Measurements from ENCODE around the gene MYO1E.

MYO1E gene

DNA sequence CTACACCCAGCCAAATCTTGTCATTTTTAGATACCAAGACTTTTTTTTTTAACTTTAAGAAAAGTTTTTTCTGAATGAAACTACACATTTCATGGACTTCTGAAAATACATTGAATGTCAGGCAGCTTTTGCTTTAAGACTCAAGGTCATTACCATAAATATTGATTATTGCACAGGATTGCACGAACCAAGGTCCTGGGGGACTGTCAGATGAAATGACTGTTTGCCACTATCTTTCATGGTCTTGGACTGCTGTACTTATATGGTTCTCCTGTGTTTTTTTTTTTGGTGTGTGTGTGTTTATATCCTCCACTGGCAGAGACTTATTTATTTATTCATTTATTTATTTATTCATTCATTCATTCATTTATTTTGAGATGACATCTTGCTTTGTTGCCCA, 6.9 kb upstream of the MYO1E start:
- CTCF ChIA-PET, result no interaction called here
- TF ChIP-seq SP1 (IDR thresholded peaks at IDR 0.05), result no peak
- no peak for TF ChIP-seq CTBP1 (IDR thresholded peaks at IDR 0.05; ENCODE audit: borderline replicate concordance)
- TF ChIP-seq ELF4 (IDR thresholded peaks at IDR 0.05), result no peak
- TF ChIP-seq FOXM1 (IDR thresholded peaks at IDR 0.05; ENCODE audit: borderline replicate concordance), result no peak
- no peak for TF ChIP-seq ZNF384 (IDR thresholded peaks at IDR 0.05)
- no peak for TF ChIP-seq FOXK2 (IDR thresholded peaks at IDR 0.05)
- TF ChIP-seq BHLHE40 (IDR thresholded peaks at IDR 0.05; ENCODE audit: borderline replicate concordance), result no peak
- no peak for TF ChIP-seq LEF1 (IDR thresholded peaks at IDR 0.05; ENCODE audit: borderline replicate concordance)
- TF ChIP-seq HDGF (IDR thresholded peaks at IDR 0.05; ENCODE audit: borderline replicate concordance), result no peak
- DNase-seq (ENCODE audit: extremely low spot score), result no peak
- POLR2A ChIA-PET, result no interaction called here

GRCh38 chr15:59378855-59379254, 6.2 kb upstream of the MYO1E start:
- DNase-seq (ENCODE audit: extremely low spot score), result no peak
- CTCF ChIA-PET, result no interaction called here
- TF ChIP-seq NFRKB (IDR thresholded peaks at IDR 0.05), result no peak
- no peak for TF ChIP-seq ZNF384 (IDR thresholded peaks at IDR 0.05)
- TF ChIP-seq, protein P1, sequence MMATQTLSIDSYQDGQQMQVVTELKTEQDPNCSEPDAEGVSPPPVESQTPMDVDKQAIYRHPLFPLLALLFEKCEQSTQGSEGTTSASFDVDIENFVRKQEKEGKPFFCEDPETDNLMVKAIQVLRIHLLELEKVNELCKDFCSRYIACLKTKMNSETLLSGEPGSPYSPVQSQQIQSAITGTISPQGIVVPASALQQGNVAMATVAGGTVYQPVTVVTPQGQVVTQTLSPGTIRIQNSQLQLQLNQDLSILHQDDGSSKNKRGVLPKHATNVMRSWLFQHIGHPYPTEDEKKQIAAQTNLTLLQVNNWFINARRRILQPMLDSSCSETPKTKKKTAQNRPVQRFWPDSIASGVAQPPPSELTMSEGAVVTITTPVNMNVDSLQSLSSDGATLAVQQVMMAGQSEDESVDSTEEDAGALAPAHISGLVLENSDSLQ (IDR thresholded peaks at IDR 0.05), result no peak
- no peak for TF ChIP-seq CTBP1 (IDR thresholded peaks at IDR 0.05; ENCODE audit: borderline replicate concordance)
- POLR2A ChIA-PET, result no interaction called here

DNA sequence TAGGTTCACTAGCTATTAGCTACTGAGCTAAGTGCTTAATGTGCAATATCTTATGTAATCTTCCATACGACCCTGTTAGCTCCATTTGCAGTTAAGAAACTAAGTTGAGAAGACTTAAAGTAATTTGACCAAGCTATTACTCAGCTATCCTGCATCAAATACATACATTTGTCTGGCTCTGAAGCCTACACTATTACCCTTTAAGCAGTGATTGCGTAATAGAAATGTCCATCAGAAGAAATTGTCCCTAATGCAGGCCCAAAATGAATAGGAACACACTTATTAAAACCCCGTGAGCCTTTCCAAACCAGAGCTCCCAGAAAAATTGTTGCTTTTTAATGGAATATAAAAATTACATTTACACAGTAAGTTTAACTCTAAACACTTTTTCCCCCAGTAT, 5.3 kb upstream of the MYO1E start:
- CTCF ChIA-PET, result no interaction called here
- POLR2A ChIA-PET, result no interaction called here

DNA sequence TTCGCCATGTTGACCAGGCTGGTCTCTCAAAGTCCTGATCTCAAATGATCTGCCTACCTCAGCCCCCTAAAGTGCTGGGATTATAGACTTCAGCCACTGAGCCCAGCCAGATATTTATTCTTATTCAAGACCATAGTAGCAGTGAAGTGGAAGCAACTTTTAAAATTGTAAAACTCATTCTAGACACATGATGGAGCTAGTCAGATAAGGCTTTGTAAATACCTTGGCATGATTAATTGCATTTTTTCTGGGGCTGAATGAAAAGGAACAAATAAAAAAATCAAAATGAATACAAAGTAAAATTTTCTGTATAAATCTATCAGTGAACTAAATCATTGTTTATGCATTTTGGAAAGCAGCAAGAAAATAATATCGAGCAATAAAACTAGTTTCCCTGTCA, 4.1 kb upstream of the MYO1E start:
- ChIA-PET POLR2A (no interaction called here), CTCF (interaction anchor here (0.6 to 0.7 kb wide), 2 partner anchors 69 to 76 kb away, joined by 3 read pairs; no protein-coding TSS in a partner anchor)
- no peak for TF ChIP-seq SP1 (IDR thresholded peaks at IDR 0.05)
- TF ChIP-seq NFRKB (IDR thresholded peaks at IDR 0.05), result no peak
- TF ChIP-seq CTBP1 (IDR thresholded peaks at IDR 0.05; ENCODE audit: borderline replicate concordance), result no peak
- TF ChIP-seq BHLHE40 (IDR thresholded peaks at IDR 0.05; ENCODE audit: borderline replicate concordance), result no peak
- TF ChIP-seq SUZ12 (IDR thresholded peaks at IDR 0.05), result no peak
- TF ChIP-seq LEF1 (IDR thresholded peaks at IDR 0.05; ENCODE audit: borderline replicate concordance), result no peak
- no peak for TF ChIP-seq TARDBP (IDR thresholded peaks at IDR 0.05)
- TF ChIP-seq ELF4 (IDR thresholded peaks at IDR 0.05), result no peak
- TF ChIP-seq FOXK2 (IDR thresholded peaks at IDR 0.05), result no peak
- TF ChIP-seq FOXM1 (IDR thresholded peaks at IDR 0.05; ENCODE audit: borderline replicate concordance), result no peak
- TF ChIP-seq ZNF384 (IDR thresholded peaks at IDR 0.05), result no peak
- TF ChIP-seq, protein P1 (IDR thresholded peaks at IDR 0.05), result no peak
- no peak for DNase-seq (ENCODE audit: extremely low spot score)

More for the DNA sequence above, 5.3 kb upstream of the MYO1E start:
- no peak for TF ChIP-seq CTBP1 (IDR thresholded peaks at IDR 0.05; ENCODE audit: borderline replicate concordance)
- TF ChIP-seq SUZ12 (IDR thresholded peaks at IDR 0.05), result no peak
- TF ChIP-seq ZNF384 (IDR thresholded peaks at IDR 0.05), result no peak
- no peak for TF ChIP-seq TARDBP (IDR thresholded peaks at IDR 0.05)
- TF ChIP-seq FOXK2 (IDR thresholded peaks at IDR 0.05), result no peak
- TF ChIP-seq SP1 (IDR thresholded peaks at IDR 0.05), result no peak
- no peak for TF ChIP-seq NFRKB (IDR thresholded peaks at IDR 0.05)
- TF ChIP-seq ARNT (IDR thresholded peaks at IDR 0.05), result no peak
- TF ChIP-seq, protein P1 (IDR thresholded peaks at IDR 0.05), result no peak
- no peak for TF ChIP-seq FOXM1 (IDR thresholded peaks at IDR 0.05; ENCODE audit: borderline replicate concordance)
- no peak for TF ChIP-seq L3MBTL2 (conservative IDR thresholded peaks at IDR 0.05)
- TF ChIP-seq ELF4 (IDR thresholded peaks at IDR 0.05), result no peak
- no peak for TF ChIP-seq BHLHE40 (IDR thresholded peaks at IDR 0.05; ENCODE audit: borderline replicate concordance)
- no peak for DNase-seq (ENCODE audit: extremely low spot score)

DNA sequence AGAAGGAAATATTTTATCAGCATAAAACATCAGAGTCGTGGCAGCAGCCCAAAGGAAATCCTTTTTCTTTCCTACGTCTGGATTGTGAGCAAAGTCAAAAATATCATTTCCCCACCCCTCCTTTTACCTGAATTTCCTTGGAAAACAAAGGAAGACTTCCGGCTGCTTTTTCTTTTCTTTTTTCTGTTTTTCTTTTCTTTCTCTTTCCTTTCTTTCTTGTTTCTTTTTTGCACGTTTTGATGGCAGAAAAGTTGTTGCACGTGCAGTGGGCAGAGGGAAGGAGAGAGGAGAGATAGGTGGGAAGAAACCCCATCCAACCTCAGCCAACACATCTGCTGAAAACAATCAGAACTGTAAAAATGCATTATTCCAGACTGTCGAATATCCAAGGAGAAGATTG, 544 bp upstream of the MYO1E start:
- TF ChIP-seq CTBP1 (IDR thresholded peaks at IDR 0.05; ENCODE audit: borderline replicate concordance) (no peak), L3MBTL2 (conservative IDR thresholded peaks at IDR 0.05) (peak; percentile 59)
- ChIA-PET POLR2A (interaction anchor here (0.7 to 1.6 kb wide), 6 partner anchors 11 to 149 kb away, joined by 3 to 7 read pairs (median 4); partner anchors contain the start of gene FAM81A), CTCF (no interaction called here)
- DNase-seq (ENCODE audit: extremely low spot score), result no peak

GRCh38 chr15:59371458-59372351, 966 bp downstream of the MYO1E start:
- TF ChIP-seq FOXA1 (IDR thresholded peaks at IDR 0.05), result no peak
- no peak for TF ChIP-seq NFRKB (IDR thresholded peaks at IDR 0.05)
- no peak for TF ChIP-seq FOXM1 (IDR thresholded peaks at IDR 0.05; ENCODE audit: borderline replicate concordance)
- TF ChIP-seq ELF4 (IDR thresholded peaks at IDR 0.05), result no peak
- TF ChIP-seq SP1 (IDR thresholded peaks at IDR 0.05), result no peak
- TF ChIP-seq ARNT (IDR thresholded peaks at IDR 0.05), result no peak
- TF ChIP-seq FOXK2 (IDR thresholded peaks at IDR 0.05), result no peak
- ChIA-PET POLR2A (interaction anchor here (1.6 kb wide), 1 partner anchor 12 kb away, joined by 7 read pairs; no protein-coding TSS in a partner anchor), CTCF (no interaction called here)
- DNase-seq (ENCODE audit: extremely low spot score), result peak; percentile 20

Data from HEK293T (cell line).